Measurements from ENCODE around the gene ZGPAT.

The ZGPAT gene

DNA sequence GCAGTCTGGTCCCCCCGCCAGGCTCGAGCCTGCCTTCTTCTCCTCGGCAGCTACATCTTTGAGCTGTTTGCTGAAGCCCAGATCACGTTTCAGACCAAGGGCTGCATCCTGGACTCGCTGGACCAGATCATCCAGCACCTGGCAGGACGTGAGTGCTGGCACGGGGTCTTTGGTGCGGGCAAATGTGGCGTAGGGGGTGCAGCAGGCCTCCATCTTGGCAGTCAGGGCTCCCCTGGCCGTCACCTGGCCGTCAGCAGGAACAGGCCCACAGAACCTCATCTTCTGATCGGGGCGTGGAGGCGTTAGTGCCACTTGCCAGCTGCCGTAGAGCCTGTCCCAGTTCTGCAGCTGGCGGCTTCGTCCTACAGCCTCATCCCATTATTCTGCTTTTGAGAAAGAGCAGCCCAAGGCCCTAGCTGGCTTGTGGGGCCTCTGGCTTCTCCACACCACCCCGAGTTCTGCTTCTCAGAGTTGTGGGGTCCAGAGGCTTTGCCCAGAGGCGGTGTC lies 28.0 kb upstream of the ZGPAT start:
- DNase-seq = no peak

DNA sequence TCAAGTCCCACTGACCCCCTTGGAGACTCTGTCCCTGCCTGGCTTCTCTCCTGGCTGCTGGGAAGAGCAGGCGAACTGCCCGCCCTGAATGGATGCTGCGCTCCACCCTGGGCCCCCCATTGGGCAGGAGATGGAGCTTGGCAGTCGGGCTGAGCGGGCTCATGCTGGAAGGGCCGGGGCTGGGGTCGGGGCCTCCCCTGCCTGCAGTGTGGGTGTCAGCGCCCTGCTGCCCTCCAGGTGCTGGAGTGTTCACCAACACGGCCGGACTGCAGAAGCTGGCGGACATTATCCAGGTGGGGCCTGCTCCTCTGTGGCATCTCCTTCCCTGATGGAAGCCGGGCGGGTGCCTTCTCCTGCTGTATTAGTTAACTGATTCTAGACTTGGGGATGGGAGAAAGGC lies 27.4 kb upstream of the ZGPAT start:
- DNase-seq = no peak

DNA sequence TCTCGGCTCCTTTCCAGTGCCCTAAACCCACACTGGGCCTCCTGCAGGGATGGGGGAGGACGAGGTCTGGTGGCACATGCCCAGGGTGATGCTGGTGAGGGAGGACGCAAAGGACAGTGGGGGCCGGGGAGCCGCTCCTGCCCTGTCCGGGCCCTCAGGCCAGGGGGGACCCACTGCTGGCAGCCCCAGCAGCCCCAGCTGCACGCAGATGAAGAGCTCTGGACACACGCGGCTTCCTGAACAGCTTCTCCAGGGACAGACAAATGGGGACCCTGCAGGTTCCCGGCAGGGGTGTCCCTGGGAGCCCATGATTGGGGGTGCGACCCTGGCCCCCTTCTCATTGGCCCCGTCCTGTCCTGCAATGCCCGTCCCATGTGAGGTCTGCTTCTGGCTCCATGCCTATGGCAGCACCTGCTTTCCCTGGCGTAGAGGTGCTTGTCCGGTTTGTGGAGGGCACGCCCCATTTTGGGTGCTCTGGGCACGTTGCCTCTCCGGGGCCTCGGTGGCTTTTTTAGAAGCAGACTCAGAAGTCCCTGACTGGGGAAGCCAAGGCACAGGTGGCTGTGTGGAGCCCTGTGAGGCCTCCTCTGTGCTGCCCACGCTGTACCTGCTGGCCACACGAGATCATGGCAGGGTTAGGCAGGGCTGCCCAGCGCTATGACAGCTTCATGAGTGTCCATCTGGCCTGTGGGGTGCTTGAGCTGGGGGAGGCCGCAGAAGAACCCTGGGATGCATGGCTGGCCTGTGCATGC lies 26.8 kb upstream of the ZGPAT start:
- DNase-seq = no peak

DNA sequence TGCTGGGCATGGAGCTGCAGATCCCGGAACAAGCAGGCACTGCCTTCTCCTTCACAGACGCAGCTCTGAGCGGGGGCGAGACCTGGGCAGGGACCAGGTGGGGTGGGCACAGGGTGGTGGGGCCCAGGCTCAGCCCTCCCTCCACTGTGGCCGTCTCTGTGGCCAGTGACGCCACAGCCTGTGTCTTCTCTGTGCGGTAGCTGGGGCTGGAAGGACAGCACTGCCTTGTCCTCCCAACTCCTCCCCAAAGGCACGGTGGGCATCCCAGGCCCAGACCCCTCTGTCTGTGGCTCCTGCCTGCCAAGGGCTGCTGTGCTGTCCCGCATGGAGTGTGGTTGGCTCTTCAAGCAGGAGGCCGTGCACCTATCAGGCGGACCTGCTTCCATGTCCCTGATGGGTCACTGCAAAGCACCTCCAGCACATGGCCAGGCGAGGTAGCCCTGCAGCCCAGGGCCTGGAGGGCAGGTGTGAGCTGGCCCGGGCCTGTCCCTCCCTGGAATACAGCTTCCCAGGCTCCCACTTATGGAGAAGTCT lies 26.2 kb upstream of the ZGPAT start:
- no peak for DNase-seq

DNA sequence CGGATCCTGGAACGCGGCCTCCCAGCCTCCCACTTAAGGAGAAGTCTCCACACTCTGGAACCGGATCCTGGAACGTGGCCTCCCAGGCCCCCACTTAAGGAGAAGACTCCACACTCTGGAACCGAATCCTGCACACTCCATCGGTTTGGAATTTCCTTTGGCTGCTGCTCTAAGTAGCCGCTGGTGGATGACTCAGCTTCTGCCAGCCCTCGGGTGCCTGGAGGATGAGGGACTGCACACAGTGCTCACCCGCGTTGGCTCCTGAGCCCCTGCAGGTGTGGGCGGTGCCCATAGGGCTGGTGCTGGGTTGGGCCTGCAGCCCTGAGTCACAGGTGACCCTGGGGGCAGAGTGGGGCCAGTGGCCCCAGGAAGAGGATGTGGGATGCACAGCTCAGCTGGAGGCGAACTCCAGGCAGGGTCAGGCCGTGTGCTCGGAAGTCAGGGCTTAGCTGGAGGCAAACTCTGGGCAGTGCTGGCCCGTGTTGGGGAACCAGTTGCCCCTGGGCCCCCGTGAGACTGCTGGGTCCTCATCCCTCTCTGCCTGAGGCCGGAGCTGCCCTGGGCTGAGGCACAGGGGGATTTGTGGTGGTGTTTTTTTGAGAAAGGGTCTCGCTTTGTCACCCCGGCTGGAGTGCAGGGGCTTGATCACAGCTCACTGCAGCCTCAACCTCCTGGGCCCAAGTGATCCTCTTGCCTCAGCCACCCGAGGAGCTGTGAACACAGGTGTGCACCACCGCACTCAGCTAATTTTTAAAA lies 25.3 kb upstream of the ZGPAT start:
- DNase-seq = no peak

DNA sequence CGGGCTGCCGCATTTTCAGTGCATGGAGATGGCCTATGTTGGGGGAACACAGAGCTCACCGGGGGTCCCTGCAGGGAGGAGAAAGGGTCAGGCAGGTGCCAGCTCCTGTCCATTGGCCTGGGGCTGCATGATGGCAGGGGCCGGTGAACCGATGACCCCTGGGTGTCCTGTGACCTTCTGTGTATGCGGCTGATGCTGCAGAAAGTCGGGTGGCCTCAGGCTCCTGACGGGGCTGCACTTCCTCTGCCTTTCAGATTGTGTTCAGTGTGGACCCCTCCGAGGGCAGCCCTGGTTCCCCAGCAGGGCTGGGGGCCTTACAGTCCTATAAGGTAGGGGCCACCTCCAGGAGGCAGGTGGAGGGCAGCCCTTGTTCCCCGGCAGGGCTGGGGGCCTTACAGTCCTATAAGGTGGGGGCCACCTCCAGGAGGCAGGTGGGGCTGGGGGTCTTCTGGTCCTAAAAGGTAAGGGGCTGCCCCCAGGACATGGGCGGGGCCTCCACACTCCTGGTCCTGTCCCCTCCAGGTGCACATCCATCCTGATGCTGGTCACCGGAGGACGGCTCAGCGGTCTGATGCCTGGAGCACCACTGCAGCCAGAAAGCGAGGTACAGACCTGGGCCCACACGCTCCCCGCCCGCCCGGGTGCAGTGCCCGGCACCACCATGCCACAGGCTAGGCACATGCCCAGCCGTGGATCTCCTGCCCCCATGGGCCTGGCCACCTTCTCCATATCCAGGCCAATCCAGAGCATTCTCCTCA lies 22.4 kb upstream of the ZGPAT start:
- no peak for DNase-seq

DNA sequence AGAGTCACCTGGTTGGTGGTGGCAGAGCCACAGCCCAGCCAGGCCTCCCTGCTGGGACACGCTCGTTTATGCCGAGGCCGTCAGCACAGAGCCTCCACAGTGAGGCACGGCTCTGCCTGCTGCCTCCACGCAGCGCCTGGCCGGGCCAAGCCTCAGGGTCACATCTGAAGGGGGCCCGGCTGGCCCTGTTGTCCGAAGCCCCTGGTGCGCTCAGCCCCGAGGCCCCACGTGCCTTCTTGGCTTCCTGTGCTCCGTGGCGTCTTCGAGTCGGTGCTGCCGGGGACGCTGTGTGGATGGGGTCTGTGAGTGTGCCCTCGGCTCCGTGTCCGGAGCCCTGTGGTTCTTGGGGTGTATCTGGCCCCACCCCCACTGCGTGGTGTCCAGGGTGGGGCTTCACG lies 21.7 kb upstream of the ZGPAT start:
- no peak for DNase-seq

DNA sequence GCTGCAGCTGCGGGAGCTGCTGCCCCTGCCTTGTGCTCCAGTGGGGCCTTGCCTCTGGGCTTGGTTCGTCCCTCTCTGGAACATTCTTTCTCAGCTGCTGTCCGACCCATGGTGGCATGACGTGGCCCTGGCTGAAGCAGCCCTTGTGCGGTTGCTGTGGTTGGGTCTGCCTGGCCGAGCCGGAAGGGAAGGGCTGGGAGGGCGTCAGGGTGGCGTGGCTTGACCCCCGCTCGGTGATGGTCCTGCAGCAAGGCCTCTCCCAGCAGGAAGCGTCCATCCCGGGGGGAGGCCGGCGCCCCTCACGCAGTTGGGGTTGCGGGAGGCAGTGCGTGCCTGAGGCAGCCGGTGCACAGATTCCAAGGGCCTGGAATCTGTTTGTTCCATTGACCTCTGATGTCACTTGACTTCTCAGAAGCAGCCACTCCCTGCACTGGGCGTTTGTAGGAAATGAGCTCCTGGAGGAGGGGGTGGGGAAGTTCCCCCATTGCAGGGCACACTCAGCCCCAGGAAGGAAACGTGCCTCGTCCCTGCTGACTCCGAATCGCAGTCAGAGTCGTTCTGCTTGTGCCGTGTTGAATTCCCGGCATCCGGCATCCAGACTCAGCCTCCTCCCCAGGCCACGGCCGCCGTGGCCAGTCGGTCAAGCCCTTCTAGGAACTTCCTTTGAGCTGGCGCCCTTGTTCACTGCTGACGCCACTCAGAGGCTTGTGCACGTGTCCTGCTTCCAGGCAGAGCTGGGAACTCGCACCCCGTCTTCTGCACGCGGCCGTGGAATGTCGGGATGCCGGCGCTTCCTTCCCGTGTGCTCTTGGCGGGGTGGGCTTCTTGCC lies 21.1 kb upstream of the ZGPAT start:
- no peak for DNase-seq

DNA sequence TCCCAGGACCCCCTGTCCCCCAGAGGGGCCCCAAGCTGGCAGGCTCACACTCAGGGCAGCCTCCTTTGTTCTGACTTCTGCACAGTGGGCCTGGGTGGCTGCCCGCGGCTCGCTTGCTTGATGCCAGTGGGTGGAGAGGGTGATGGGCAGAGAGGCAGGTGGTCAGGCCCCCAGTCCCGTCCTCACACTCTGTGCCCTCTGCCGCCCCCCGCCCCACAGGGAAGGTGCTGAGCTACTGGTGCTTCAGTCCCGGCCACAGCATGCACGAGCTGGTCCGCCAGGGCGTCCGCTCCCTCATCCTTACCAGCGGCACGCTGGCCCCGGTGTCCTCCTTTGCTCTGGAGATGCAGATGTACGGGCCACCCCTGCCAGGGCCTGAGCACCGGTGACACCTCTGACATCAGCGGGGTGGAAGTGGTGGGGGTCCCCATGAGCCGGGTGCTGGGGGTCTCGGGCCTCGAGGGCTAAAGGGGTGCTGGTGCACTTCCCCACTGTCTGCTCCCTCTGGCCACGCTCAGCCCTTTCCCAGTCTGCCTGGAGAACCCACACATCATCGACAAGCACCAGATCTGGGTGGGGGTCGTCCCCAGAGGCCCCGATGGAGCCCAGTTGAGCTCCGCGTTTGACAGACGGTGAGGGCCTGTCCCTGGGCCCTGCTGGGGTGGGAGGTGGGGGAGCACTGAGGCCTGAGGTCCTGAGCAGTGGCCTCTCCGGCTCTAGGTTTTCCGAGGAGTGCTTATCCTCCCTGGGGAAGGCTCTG lies 20.2 kb upstream of the ZGPAT start:
- no peak for DNase-seq

DNA sequence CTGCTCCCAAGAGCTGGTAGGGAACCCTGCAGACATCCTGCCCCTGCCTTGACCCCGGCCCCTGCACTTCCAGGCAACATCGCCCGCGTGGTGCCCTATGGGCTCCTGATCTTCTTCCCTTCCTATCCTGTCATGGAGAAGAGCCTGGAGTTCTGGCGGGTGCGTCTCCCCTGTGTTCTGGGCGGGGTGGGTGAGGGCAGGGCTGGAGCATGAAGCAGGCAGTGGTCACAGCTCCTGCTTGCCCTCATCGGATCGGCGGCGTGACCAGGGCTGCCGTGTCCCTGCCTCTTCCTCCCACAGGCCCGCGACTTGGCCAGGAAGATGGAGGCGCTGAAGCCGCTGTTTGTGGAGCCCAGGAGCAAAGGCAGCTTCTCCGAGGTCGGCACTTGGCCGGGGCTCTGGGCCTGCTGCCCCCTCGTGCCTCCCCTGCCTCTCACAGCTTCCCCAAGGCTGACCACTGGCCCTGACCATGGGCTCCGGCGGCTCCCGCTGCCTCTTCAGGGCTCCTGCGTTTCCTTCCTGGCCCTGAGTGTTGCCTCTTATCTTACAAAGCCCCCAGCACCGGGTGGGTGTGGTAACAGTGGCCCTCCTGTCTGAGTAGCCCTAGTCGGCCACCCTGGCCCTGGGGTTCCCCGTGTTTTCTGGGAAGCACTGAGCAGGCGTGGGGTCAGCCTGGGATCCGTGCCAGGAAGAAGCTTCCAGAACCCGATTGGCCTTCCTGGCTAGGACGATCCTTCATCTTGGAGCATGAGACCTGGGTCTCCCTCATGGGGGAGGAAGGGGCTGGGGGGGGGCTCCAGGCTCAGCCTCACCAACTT lies 19.4 kb upstream of the ZGPAT start:
- no peak for DNase-seq

DNA sequence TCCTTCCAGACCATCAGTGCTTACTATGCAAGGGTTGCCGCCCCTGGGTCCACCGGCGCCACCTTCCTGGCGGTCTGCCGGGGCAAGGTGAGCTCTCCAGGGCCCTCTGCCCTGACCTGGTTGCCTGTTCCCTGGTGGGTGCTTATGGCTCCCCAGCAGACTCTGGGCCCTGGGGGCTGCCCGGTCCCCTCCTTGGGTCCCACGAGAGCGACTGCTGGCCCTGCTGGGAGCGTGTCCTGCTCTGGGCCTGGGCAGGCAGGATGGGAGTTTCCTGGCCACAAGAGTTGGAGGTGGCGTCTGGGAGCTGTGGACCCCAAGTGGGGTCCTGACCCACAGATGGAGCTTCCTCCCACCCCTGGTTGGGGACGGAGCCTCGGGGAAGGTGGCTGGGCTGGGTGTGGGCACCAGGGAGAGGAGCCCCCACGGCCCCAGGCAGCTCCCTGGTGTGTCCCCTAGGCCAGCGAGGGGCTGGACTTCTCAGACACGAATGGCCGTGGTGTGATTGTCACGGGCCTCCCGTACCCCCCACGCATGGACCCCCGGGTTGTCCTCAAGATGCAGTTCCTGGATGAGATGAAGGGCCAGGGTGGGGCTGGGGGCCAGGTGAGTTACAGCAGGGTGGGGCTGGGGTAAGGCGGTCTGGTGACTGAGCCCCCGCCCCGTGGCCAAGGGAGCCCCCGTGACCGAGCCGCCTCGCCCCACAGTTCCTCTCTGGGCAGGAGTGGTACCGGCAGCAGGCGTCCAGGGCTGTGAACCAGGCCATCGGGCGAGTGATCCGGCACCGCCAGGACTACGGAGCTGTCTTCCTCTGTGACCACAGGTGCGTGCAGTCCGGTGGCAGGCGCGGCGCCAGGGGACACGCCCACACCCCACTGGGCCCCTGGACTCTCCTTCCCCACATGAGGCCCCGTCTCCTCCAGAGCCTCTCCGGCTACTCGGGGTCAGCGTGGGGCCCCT lies 18.5 kb upstream of the ZGPAT start:
- no peak for DNase-seq

DNA sequence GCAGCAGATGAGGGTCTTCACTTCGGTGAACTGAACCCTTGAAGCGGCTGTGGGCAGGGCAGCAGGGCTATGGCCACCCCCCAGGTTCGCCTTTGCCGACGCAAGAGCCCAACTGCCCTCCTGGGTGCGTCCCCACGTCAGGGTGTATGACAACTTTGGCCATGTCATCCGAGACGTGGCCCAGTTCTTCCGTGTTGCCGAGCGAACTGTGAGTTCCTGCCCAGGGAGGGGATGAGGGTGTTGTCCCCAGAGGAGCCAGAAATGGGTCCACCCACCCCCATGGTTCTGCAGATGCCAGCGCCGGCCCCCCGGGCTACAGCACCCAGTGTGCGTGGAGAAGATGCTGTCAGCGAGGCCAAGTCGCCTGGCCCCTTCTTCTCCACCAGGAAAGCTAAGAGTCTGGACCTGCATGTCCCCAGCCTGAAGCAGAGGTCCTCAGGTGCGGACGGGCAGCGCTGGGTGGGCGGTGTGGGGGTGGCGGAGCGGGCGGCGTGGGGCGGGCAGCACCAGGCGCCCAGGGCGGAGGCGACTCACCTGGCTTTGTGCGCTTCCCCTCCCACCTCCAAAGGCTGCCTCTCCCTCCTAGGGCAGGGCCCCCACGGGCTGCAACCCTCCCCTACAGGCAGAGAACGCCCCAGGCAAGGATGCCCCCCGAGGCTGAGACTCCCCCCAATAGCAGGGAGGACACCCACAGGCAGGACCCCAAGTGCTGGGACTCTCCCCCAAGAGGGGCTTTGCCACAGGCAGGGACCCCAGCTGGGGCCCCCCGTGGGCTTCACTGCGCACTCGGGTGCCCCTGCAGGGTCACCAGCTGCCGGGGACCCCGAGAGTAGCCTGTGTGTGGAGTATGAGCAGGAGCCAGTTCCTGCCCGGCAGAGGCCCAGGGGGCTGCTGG lies 17.6 kb upstream of the ZGPAT start:
- DNase-seq = no peak

DNA sequence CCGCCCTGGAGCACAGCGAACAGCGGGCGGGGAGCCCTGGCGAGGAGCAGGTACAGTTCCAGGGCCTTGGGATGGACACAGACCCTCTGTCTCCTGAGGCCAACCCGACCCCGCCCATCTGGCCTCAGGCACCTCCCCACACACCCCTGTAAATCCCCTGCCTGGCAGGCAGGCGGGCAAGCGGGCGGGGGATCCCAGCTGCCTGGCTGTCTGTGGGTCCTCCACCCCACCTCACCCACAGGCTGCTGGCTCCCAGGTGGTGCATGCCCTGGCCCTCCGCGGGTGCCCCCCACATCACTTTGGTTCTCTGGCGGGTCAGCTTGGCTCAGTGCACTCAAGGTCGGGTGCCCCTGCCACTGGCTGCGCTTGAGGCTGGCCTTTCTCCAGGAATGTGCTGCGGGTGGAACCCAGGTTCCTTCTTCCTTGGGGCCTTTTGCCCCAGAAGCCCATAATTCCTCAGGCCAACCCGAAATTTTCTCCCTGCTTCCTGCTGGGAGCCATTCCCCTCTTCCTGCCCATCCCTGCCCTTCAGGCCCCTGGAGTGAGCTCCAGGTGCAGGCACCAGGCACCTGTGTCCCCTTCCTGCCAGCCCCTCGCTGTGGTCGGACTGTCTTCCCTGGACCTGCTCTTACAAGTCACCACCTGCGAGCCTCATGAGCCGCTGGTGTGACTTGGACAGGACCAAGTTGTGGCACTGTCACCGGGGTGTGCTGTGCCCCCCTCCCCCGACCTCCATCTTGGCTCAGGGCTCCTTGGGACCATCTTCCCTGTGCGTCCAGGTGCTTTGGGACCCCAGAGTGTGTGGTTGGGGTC lies 16.7 kb upstream of the ZGPAT start:
- no peak for DNase-seq

DNA sequence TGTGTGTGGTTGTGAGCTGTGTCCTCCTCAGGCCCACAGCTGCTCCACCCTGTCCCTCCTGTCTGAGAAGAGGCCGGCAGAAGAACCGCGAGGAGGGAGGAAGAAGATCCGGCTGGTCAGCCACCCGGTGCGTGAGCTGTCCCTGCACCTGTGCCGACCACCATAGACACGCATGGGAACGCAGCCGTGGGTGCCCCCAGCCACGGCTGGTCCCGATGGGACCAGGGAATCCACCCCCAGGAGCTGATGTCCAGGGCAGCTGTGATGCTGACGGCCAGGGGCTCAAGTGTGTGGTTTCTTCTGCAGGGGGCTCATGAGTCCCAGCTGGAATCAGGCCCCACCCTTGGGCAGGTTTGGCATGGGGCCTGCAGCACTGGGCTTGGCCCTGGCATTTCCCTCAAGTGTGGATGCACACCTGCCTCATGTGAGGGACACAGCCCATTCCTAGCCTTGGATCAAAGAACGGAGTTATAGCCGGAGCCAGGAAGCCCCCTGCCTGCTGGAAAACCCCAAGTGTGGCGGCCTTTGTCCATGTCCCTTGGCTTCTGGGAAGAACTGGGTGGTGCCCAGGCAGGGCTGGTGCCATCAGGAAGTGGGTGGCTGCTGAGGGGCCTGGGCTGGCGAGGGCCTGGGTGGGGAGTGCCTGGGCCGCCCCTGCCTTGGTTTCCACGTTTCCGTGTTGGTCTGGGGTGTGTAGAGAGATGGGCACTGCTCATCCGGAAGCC lies 16.0 kb upstream of the ZGPAT start:
- no peak for DNase-seq

DNA sequence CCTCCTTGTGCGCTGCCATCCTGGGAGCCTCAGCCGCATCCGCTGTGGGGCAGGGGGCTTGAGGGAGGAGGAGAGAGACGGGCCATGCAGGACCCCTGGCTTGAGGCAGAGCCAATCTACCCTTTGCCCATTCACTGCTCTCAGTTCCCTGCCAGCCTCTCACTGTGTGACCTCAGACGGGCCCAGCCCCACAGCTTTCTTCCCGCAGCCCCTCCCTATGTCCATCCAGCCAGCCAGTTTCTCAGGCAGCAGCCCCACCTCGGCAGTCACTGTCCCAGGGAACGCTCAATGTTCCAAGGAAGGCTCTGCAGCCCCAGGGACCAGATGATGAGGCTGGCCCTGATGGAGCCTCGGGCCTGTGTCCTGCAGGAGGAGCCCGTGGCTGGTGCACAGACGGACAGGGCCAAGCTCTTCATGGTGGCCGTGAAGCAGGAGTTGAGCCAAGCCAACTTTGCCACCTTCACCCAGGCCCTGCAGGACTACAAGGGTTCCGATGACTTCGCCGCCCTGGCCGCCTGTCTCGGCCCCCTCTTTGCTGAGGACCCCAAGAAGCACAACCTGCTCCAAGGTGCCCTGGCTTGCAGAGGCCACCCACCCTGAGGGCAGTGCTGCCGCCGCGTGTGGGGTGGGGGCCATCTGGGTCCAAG lies 15.3 kb upstream of the ZGPAT start:
- no peak for DNase-seq

DNA sequence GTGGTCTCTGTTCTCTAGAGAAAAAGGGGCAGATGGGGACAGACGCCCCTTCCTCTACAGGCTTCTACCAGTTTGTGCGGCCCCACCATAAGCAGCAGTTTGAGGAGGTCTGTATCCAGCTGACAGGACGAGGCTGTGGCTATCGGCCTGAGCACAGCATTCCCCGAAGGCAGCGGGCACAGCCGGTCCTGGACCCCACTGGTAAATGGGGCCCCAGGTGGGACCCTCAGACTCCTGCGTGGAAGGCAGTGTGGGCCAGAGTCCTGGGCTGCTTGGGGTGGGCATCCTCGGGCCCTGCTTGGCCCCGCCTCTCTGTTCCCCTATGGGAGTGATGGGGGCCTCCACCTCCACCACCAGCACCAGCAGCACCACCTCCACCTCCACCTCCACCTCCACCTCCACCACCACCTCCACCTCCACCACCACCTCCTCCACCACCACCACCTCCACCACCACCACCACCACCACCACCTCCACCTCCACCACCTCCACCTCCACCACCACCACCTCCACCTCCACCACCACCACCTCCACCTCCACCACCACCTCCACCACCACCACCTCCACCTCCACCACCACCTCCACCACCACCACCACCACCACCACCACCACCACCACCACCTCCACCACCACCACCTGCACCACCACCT lies 14.6 kb upstream of the ZGPAT start:
- no peak for DNase-seq

Measured in SHP77 treated with DMSO at 0.1 percent for 48 hours (cell line).